Stomach (tissue), 9 donors: ENCODE data around the gene PLCG2. TPM values are rescaled to one million over a fixed set of nuclear protein-coding genes. Genes with fewer than 3 reads are reported as not detected.

Experiments
- DNase-seq, 2 donors: peaks; one replicate each; pipeline versions ENCODE4 v3.0.0 to v3.0.0-alpha.2; 2013 to 2019
- H3K27ac ChIP-seq, 5 donors: fragments of 200-600 bp in 4 of 5; sonication (generic) in 4 of 5; one replicate each; pipeline ENCODE4 v1.5.1; 2013 to 2019; ENCODE audit warnings: mild to moderate bottlenecking in 1 of 5, moderate library complexity in 1 of 5
- H3K27me3 ChIP-seq, 3 donors: fragments of 200-600 bp; sonication (generic); one replicate each; pipeline ENCODE4 v1.5.1; 2017 to 2019; ENCODE audit warnings: mixed run types in 1 of 3
- H3K36me3 ChIP-seq, 4 donors: fragments of 200-600 bp; sonication (generic); 1 replicate in 3 of 4; 2 replicates in 1 of 4; pipeline ENCODE4 v1.5.1; 2016 to 2019
- H3K4me1 ChIP-seq, 4 donors: fragments of 200-600 bp; sonication (generic); one replicate each; pipeline ENCODE4 v1.5.1; 2016 to 2019
- H3K4me3 ChIP-seq, 4 donors: fragments of 200-600 bp; sonication (generic) in 3 of 4; one replicate each; pipeline ENCODE4 v1.5.1; 2016 to 2019; ENCODE audit warnings: mild to moderate bottlenecking in 1 of 4
- H3K9me3 ChIP-seq, 4 donors: fragments of 200-600 bp; sonication (generic); one replicate each; pipeline ENCODE4 v1.5.1; 2016 to 2019
- EP300 ChIP-seq: sonication (generic); formaldehyde crosslinking; IDR thresholded peaks from one replicate; pipeline ENCODE4 v1.6.1; 2017; ENCODE audit warnings: antibody characterized with exemption
- POLR2A ChIP-seq, 4 donors: fragments of 450-650 bp; IDR thresholded peaks; one replicate each; pipeline ENCODE4 v1.6.1; 2016; ENCODE audit warnings: antibody characterized with exemption in 4 of 4, control low read depth in 2 of 4, mild to moderate bottlenecking in 1 of 4, moderate library complexity in 1 of 4
- POLR2AphosphoS5 ChIP-seq, 3 donors: sonication (generic); formaldehyde crosslinking; IDR thresholded peaks; one replicate each; pipeline ENCODE4 v1.6.1; 2016; ENCODE audit warnings: antibody characterized with exemption in 3 of 3
- WGBS, 5 donors: extraction: QIAGEN DNeasy Blood & Tissue Kit in 3 of 5; methylation state at CpG; one replicate each; pipeline versions ENCODE4 v1.1.5 to v1.1.7; 2013 to 2018; 5-methylcytosine and 5-hydroxymethylcytosine counted together
- intact Hi-C: fragments of 100-400 bp; cut with DNase I; formaldehyde crosslinking; loops from one replicate; pipeline ENCODE4 v1.15.1; 2023; ENCODE audit warnings: low total_unique reads
- polyA plus RNA-seq, 3 donors: library from polyadenylated mRNA; stranded (reverse); fragments of 200-250 nt; gene quantifications; one replicate each; pipeline ENCODE4 v1.2.3, GENCODE V29; 2013
- total RNA-seq, 5 donors: library from RNA; depleted of rRNA; stranded (reverse); fragments of >200 nt; gene quantifications; one replicate each; pipeline versions ENCODE4 v1.1.0 to v1.2.3, GENCODE V29; 2014 to 2016
- TF ChIP-seq, protein P1 (sequence below), 7 experiments: fragments of 450-650 bp in 4 of 7; fragments of 200-600 bp in 3 of 7; sonication (generic) in 3 of 7; IDR thresholded peaks; one replicate each; pipeline ENCODE4 v1.5.1; 2016 to 2019; ENCODE audit warnings: antibody characterized with exemption in 7 of 7, control low read depth in 2 of 7, mild to moderate bottlenecking in 1 of 7
- donor health status: healthy with polysubstance abuse.
- donor health status: Bipolar disorder and iron deficiency.
- donor health status: healthy.

PLCG2 gene
- total and polyA plus RNA-seq, 8 donors: 0.87 to 68.5 (median 11.1) TPM

DNA sequence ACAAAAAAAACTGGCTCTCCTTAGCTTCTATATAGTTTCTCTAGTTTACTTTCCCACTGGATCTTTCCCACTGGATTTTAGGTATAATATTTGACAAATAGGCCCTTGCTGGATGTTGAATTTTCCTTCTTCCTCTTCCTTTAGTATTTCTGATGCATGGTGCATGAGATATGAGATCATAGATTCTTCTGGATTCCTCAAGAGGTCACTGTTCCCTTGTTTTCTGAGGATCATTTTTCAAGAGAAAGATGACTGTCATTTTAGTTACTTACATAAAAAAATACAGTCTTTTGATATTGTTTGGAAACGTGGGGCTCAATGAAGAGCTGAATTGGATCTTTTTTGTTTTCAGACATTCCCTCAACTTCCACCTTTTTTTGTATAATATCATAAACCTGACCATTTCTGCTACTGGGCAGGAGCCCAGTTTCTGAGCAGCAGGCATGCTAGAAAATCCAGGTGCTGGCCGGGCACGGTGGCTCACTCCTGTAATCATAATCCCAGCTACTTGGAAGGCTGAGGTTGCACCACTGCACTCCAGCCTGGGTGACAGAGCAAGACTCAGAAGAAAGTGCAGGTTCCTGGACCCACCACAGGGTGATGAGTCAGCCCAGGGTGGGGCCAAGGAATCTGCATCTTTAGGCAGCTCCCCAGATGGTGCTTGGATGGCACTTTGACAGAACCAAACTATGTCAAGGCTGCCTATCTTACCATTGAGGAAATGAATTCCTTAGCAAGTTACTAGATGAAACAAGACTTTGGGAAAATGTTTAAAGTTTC, 161.9 kb downstream of the PLCG2 start:
- no peaks in the 10 kb centered on the region for H3K27me3 ChIP-seq
- H3K36me3 ChIP-seq: peaks cover 0 to 42% (median 17%) of the 10 kb centered on the region in 4 donors
- TF ChIP-seq, protein P1, sequence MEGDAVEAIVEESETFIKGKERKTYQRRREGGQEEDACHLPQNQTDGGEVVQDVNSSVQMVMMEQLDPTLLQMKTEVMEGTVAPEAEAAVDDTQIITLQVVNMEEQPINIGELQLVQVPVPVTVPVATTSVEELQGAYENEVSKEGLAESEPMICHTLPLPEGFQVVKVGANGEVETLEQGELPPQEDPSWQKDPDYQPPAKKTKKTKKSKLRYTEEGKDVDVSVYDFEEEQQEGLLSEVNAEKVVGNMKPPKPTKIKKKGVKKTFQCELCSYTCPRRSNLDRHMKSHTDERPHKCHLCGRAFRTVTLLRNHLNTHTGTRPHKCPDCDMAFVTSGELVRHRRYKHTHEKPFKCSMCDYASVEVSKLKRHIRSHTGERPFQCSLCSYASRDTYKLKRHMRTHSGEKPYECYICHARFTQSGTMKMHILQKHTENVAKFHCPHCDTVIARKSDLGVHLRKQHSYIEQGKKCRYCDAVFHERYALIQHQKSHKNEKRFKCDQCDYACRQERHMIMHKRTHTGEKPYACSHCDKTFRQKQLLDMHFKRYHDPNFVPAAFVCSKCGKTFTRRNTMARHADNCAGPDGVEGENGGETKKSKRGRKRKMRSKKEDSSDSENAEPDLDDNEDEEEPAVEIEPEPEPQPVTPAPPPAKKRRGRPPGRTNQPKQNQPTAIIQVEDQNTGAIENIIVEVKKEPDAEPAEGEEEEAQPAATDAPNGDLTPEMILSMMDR (IDR thresholded peaks at IDR 0.05): peak in 4 of 7 experiments; percentile 16 to 52 (median 38)
- TF ChIP-seq POLR2AphosphoS5 (IDR thresholded peaks at IDR 0.05): no peak
- peak in 1 of 2 donors; percentile 74 for DNase-seq
- no peak overlapping the region for H3K27ac ChIP-seq
- no peaks in the 10 kb centered on the region for H3K9me3 ChIP-seq
- H3K4me1 ChIP-seq: peaks cover 0 to 15% (median 9%) of the 10 kb centered on the region in 4 donors
- WGBS, 5 donors: 25 to 38% (median 34%) methylated on average over 3 of the region's 3 CpGs
- intact Hi-C loops: no loop called here
- H3K4me3 ChIP-seq: no peak overlapping the region

DNA sequence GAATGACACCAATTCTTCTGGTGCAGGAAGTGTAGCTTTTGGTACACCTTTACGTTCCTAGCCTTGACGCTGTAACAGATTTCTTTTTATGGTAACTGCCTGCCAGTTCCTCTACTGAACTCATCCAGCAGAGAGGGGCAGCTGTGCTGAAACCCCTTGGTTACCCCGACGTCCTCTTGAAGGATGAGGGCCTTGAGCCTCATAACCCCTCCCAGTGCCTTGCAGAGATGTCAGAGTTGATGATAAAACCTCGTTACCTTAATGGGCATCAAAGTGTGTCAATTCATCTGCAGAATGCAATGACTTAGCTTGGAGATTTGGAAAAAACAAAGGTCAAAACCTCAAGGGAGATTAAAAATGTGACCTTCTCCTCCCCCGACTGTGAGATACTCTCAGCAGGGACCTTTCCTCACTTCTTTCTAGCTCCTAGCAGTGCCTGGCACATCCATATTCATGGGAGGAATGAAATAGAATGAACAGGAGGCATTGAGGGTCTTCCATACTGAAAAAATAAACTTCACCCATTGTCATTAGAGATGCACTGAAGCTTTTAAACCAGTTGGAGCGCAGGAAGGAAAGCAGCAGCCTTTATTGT, 163.0 kb downstream of the PLCG2 start:
- Histone ChIP-seq H3K36me3 (peaks cover 0 to 41% (median 23%) of the 10 kb centered on the region in 4 donors), H3K9me3 (no peaks in the 10 kb centered on the region), H3K4me1 (peaks cover 0 to 14% (median 9%) of the 10 kb centered on the region in 4 donors), H3K27ac (no peak overlapping the region), H3K4me3 (no peak overlapping the region), H3K27me3 (no peaks in the 10 kb centered on the region)
- WGBS, 5 donors: 81 to 92% (median 86%) methylated on average over 7 of the region's 7 CpGs
- DNase-seq: no peak
- intact Hi-C loops: no loop called here
- TF ChIP-seq POLR2A (IDR thresholded peaks at IDR 0.05): no peak
- TF ChIP-seq, protein P1 (IDR thresholded peaks at IDR 0.05): no peak
- TF ChIP-seq EP300: no peak
- TF ChIP-seq POLR2AphosphoS5 (IDR thresholded peaks at IDR 0.05): no peak

DNA sequence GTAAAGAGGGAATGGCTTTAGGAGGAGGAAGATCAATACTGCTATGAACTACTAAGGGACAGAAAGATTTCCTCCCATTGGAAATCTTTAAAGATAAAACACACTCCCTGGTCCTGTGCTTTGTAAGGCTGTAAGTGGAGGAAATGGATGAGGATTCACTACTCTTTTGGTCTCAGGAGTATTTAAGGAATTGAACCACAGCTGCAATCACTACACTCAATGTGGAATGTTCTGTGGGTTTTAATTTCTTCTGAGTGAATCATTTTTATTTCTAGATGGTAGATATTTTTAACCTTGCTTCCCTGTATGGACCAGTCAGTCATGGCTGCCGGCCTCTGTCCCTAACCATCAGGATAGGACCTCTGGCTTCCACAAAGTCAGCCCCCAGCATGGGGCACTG, 166.6 kb downstream of the PLCG2 start:
- H3K4me3 ChIP-seq: no peak overlapping the region
- H3K27me3 ChIP-seq: no peaks in the 10 kb centered on the region
- intact Hi-C loops: no loop called here
- no peaks in the 10 kb centered on the region for H3K9me3 ChIP-seq
- DNase-seq: no peak
- 70 to 96% (median 90%) methylated on average over 1 of the region's 1 CpG for WGBS, 5 donors
- peaks cover 0 to 3% (median 0%) of the 10 kb centered on the region in 4 donors for H3K4me1 ChIP-seq
- TF ChIP-seq POLR2AphosphoS5 (IDR thresholded peaks at IDR 0.05) (no peak), EP300 (no peak), POLR2A (IDR thresholded peaks at IDR 0.05) (no peak)
- TF ChIP-seq, protein P1 (IDR thresholded peaks at IDR 0.05): no peak
- H3K36me3 ChIP-seq: peaks cover 0 to 36% (median 22%) of the 10 kb centered on the region in 4 donors
- no peak overlapping the region for H3K27ac ChIP-seq

DNA sequence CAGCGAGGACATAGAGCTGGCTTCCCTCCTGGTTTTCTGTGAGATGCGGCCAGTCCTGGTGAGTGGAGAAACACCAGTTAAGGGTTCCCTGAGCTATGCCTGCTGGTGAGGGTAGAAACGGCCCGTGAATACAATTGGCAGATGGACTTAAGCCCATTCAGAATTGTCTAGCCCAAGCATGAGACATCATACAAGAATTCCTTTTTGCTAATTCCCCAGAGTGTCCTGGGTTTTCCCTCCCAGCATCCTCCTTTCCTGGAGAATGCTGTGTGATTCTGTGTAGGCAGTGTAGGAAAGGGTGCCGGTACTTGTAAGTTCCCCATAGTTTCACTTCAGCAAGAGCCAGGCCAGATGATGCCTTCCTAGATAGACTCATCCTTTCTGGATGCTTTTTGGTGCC, 167.1 kb downstream of the PLCG2 start:
- TF ChIP-seq POLR2AphosphoS5 (IDR thresholded peaks at IDR 0.05): no peak
- no peak for TF ChIP-seq EP300
- no peak for TF ChIP-seq POLR2A (IDR thresholded peaks at IDR 0.05)
- TF ChIP-seq, protein P1 (IDR thresholded peaks at IDR 0.05): no peak
- Histone ChIP-seq H3K36me3 (peaks cover 0 to 36% (median 22%) of the 10 kb centered on the region in 4 donors), H3K4me1 (no peaks in the 10 kb centered on the region), H3K27me3 (no peaks in the 10 kb centered on the region), H3K27ac (no peak overlapping the region), H3K9me3 (peaks cover 4 to 5% (median 4%) of the 10 kb centered on the region in 4 donors), H3K4me3 (no peak overlapping the region)
- 89 to 92% (median 89%) methylated on average over 5 of the region's 5 CpGs for WGBS, 5 donors
- no peak for DNase-seq
- intact Hi-C loops: no loop called here
